Body of pancreas (tissue), 4 donors: ENCODE measurements around the gene NTN4.

Source experiments
- POLR2A ChIP-seq, 3 donors: fragments of 450-650 bp; IDR thresholded peaks; one replicate each; pipeline ENCODE4 v1.6.1; 2016; ENCODE audit warnings: antibody characterized with exemption in 3 of 3, mild to moderate bottlenecking in 2 of 3
- TF ChIP-seq, protein P1 (sequence below), 7 experiments: fragments of 450-650 bp in 4 of 7; fragments of 200-600 bp in 3 of 7; sonication (generic) in 3 of 7; IDR thresholded peaks; one replicate each; pipeline ENCODE4 v1.5.1; 2016 to 2019; ENCODE audit warnings: antibody characterized with exemption in 7 of 7

DNA sequence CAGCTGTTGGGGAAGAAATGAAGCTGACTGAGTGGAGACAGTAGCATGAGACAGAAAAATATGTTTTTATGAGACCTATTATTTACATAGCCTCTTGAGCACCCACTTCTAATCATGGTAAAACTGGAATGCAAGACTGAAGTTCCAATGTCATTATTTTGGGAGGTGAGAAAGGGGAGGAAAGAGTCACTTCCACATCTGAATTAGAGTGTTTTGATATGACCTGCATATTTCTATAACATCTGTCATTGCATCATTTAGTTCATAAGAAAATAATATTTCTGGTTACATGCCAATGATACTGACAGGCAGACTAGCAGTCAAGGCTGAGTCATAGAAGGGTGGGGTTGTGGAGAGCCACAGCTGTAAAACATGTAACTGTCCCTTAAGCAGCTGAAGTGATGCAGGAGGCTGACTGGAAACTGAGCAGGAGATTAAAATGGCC lies 26.7 kb downstream of the NTN4 start:
- TF ChIP-seq POLR2A (IDR thresholded peaks at IDR 0.05): no peak
- TF ChIP-seq, protein P1, sequence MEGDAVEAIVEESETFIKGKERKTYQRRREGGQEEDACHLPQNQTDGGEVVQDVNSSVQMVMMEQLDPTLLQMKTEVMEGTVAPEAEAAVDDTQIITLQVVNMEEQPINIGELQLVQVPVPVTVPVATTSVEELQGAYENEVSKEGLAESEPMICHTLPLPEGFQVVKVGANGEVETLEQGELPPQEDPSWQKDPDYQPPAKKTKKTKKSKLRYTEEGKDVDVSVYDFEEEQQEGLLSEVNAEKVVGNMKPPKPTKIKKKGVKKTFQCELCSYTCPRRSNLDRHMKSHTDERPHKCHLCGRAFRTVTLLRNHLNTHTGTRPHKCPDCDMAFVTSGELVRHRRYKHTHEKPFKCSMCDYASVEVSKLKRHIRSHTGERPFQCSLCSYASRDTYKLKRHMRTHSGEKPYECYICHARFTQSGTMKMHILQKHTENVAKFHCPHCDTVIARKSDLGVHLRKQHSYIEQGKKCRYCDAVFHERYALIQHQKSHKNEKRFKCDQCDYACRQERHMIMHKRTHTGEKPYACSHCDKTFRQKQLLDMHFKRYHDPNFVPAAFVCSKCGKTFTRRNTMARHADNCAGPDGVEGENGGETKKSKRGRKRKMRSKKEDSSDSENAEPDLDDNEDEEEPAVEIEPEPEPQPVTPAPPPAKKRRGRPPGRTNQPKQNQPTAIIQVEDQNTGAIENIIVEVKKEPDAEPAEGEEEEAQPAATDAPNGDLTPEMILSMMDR (IDR thresholded peaks at IDR 0.05): no peak
